SU-DHL-6 (cell line): ENCODE data around the gene DUSP2.
A peak's percentile ranks its signal among the peaks of the same experiment; 100 is the strongest.

Source experiments
- H2AFZ ChIP-seq: fragments of 200-600 bp; sonication (generic); 2 replicates; pipeline ENCODE4 v1.6.1; 2014; ENCODE audit warnings: low read depth, mild to moderate bottlenecking, moderate library complexity, mixed read lengths, antibody characterized with exemption, low read length; ENCODE audit not compliant: severe bottlenecking
- H3F3A ChIP-seq: fragments of 200-600 bp; shearing (Covaris generic); 2 replicates; pipeline ENCODE4 v1.6.0; 2016; ENCODE audit warnings: antibody characterized with exemption, mild to moderate bottlenecking; ENCODE audit not compliant: insufficient read depth
- H3K27ac ChIP-seq: fragments of 200-600 bp; sonication (generic); 2 replicates; pipeline ENCODE4 v1.5.1; 2016; ENCODE audit warnings: low read depth, mild to moderate bottlenecking, low read length, moderate library complexity, mixed read lengths
- H3K27me3 ChIP-seq: fragments of 200-600 bp; sonication (generic), shearing (Covaris generic); 2 replicates; pipeline ENCODE4 v1.6.0; 2014; ENCODE audit warnings: mild to moderate bottlenecking, low read length
- H3K36me3 ChIP-seq: fragments of 200-600 bp; sonication (generic); 2 replicates; pipeline ENCODE4 v1.6.1; 2014; ENCODE audit warnings: mild to moderate bottlenecking, low read length, mixed read lengths
- H3K4me2 ChIP-seq: fragments of 300-600, 200-600 bp; shearing (Covaris generic), sonication (generic); 2 replicates; pipeline ENCODE4 v1.6.0; 2014; ENCODE audit warnings: low read length, low read depth, mild to moderate bottlenecking; ENCODE audit not compliant: poor library complexity, severe bottlenecking
- H3K4me3 ChIP-seq: fragments of 200-600 bp; sonication (generic); 2 replicates; pipeline ENCODE4 v1.5.1; 2014; ENCODE audit warnings: antibody characterized with exemption, low read length, mild to moderate bottlenecking, mixed read lengths; ENCODE audit not compliant: insufficient read depth, poor library complexity, severe bottlenecking
- H3K79me2 ChIP-seq: fragments of 200-600 bp; sonication (generic); 2 replicates; pipeline ENCODE4 v1.6.1; 2014; ENCODE audit warnings: mild to moderate bottlenecking, low read length, moderate library complexity; ENCODE audit not compliant: insufficient read depth
- H3K9ac ChIP-seq: fragments of 200-600 bp; sonication (generic); 2 replicates; pipeline ENCODE4 v1.7.0; 2014; ENCODE audit warnings: mild to moderate bottlenecking, low read length
- H3K9me2 ChIP-seq: fragments of 200-600 bp; sonication (generic); replicated peaks from 2 replicates; pipeline ENCODE4 v1.6.1; 2014; ENCODE audit warnings: low read length; ENCODE audit not compliant: insufficient read depth
- H3K9me3 ChIP-seq: fragments of 200-600 bp; sonication (generic); 2 replicates; pipeline ENCODE4 v1.6.1; 2014; ENCODE audit warnings: low read length, mixed read lengths; ENCODE audit not compliant: insufficient read depth
- H4K20me1 ChIP-seq: fragments of 200-600 bp; sonication (generic); 2 replicates; pipeline ENCODE4 v1.6.1; 2014; ENCODE audit warnings: low read depth, mild to moderate bottlenecking, antibody characterized with exemption, low read length, moderate library complexity, mixed read lengths
- EZH2phosphoT487 ChIP-seq: fragments of 200-600 bp; sonication (generic), shearing (Covaris generic); conservative IDR thresholded peaks from 2 replicates; pipeline ENCODE4 v1.6.1; 2018; ENCODE audit warnings: mild to moderate bottlenecking, antibody characterized with exemption, low read length, moderate library complexity, mixed read lengths
- TF ChIP-seq, protein P1 (sequence below): fragments of 200-600 bp; sonication (generic); IDR thresholded peaks from one replicate; pipeline ENCODE4 v1.5.1; 2017; ENCODE audit warnings: antibody characterized with exemption, mild to moderate bottlenecking, low read length, moderate library complexity; ENCODE audit not compliant: insufficient read depth, poor library complexity, severe bottlenecking

Gene DUSP2

GRCh38 chr2:96113951-96114350 is 31.3 kb downstream of the DUSP2 start:
- Histone ChIP-seq H2AFZ (no peak overlapping the region), H3F3A (no peaks in the 10 kb centered on the region), H3K79me2 (no peaks in the 10 kb centered on the region), H3K36me3 (no peaks in the 10 kb centered on the region), H3K9me3 (no peaks in the 10 kb centered on the region), H3K9ac (no peak overlapping the region), H3K4me3 (no peak overlapping the region), H3K27me3 (no peaks in the 10 kb centered on the region), H3K27ac (no peak overlapping the region), H3K4me2 (no peak overlapping the region), H3K9me2 (no peaks in the 10 kb centered on the region), H4K20me1 (no peaks in the 10 kb centered on the region)
- TF ChIP-seq, protein P1, sequence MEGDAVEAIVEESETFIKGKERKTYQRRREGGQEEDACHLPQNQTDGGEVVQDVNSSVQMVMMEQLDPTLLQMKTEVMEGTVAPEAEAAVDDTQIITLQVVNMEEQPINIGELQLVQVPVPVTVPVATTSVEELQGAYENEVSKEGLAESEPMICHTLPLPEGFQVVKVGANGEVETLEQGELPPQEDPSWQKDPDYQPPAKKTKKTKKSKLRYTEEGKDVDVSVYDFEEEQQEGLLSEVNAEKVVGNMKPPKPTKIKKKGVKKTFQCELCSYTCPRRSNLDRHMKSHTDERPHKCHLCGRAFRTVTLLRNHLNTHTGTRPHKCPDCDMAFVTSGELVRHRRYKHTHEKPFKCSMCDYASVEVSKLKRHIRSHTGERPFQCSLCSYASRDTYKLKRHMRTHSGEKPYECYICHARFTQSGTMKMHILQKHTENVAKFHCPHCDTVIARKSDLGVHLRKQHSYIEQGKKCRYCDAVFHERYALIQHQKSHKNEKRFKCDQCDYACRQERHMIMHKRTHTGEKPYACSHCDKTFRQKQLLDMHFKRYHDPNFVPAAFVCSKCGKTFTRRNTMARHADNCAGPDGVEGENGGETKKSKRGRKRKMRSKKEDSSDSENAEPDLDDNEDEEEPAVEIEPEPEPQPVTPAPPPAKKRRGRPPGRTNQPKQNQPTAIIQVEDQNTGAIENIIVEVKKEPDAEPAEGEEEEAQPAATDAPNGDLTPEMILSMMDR, result no peak
- no peak for TF ChIP-seq EZH2phosphoT487

DNA sequence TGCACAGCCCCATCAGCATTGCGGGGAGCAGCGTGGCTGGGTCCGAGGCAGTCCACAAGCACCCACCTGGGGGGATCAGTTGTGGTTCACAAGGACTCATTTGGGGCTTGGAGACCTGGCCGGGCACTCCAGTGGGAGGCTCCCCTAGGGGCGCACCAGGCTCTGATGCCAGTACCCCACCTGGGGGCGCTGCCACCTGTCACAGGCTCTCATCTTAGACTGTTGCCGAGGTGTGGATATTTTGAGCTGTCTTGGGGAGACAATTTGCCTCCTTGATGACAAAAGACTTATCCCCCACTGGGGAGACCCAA is 31.9 kb downstream of the DUSP2 start:
- no peak overlapping the region for H3K4me3 ChIP-seq
- no peak overlapping the region for H3K27ac ChIP-seq
- H3K79me2 ChIP-seq, result no peaks in the 10 kb centered on the region
- H3K27me3 ChIP-seq, result no peaks in the 10 kb centered on the region
- H2AFZ ChIP-seq, result no peak overlapping the region
- no peak for TF ChIP-seq EZH2phosphoT487
- TF ChIP-seq, protein P1, result peak; percentile 55
- no peaks in the 10 kb centered on the region for H4K20me1 ChIP-seq
- no peaks in the 10 kb centered on the region for H3F3A ChIP-seq
- H3K9me3 ChIP-seq, result no peaks in the 10 kb centered on the region
- no peak overlapping the region for H3K4me2 ChIP-seq
- H3K9ac ChIP-seq, result no peak overlapping the region
- H3K36me3 ChIP-seq, result no peaks in the 10 kb centered on the region
- no peaks in the 10 kb centered on the region for H3K9me2 ChIP-seq

GRCh38 chr2:96112501-96113366 is 32.5 kb downstream of the DUSP2 start:
- H3K9me3 ChIP-seq, result no peaks in the 10 kb centered on the region
- TF ChIP-seq, protein P1, result no peak
- no peak for TF ChIP-seq EZH2phosphoT487
- H3K4me3 ChIP-seq, result no peak overlapping the region
- H2AFZ ChIP-seq, result no peak overlapping the region
- H3K36me3 ChIP-seq, result no peaks in the 10 kb centered on the region
- no peaks in the 10 kb centered on the region for H4K20me1 ChIP-seq
- no peaks in the 10 kb centered on the region for H3F3A ChIP-seq
- no peak overlapping the region for H3K4me2 ChIP-seq
- no peak overlapping the region for H3K9ac ChIP-seq
- no peaks in the 10 kb centered on the region for H3K27me3 ChIP-seq
- no peaks in the 10 kb centered on the region for H3K9me2 ChIP-seq
- no peaks in the 10 kb centered on the region for H3K79me2 ChIP-seq
- H3K27ac ChIP-seq, result no peak overlapping the region
